Lower lobe of right lung (tissue), 2 donors: ENCODE data around the gene ARHGAP4. TPM values are rescaled to one million over a fixed set of nuclear protein-coding genes. Genes with fewer than 3 reads are reported as not detected.
A peak's percentile ranks its signal among the peaks of the same experiment; 100 is the strongest.

Experiments used
- ATAC-seq, 2 donors: fragments of 200-7000 bp; cut with Tn5 transposase; one replicate each; pipeline ENCODE4 v1.9.1; 2020 to 2022; ENCODE audit warnings: mild to moderate bottlenecking in 2 of 2, moderate library complexity in 2 of 2
- DNase-seq: peaks from one replicate; pipeline ENCODE4 v3.0.0-alpha.2; 2020
- H3K27ac ChIP-seq: fragments of 200-600 bp; one replicate; pipeline ENCODE4 v1.8.0; 2022
- H3K27me3 ChIP-seq: fragments of 200-600 bp; one replicate; pipeline ENCODE4 v1.8.0; 2022; ENCODE audit warnings: low read depth
- H3K36me3 ChIP-seq: fragments of 200-600 bp; one replicate; pipeline ENCODE4 v1.8.0; 2022; ENCODE audit warnings: mild to moderate bottlenecking
- H3K4me1 ChIP-seq: fragments of 200-600 bp; one replicate; pipeline ENCODE4 v1.8.0; 2022
- H3K4me3 ChIP-seq: fragments of 200-600 bp; one replicate; pipeline ENCODE4 v1.8.0; 2022; ENCODE audit warnings: mild to moderate bottlenecking
- H3K9me3 ChIP-seq: fragments of 200-600 bp; one replicate; pipeline ENCODE4 v1.8.0; 2022
- intact Hi-C: fragments of 100-400 bp; cut with DNase I; formaldehyde crosslinking; loops from one replicate; pipeline ENCODE4 v1.11.0; 2022
- long read RNA-seq: library from polyadenylated mRNA; unstranded; transcript quantifications from one replicate; pipeline ENCODE4 v2.0.0, GENCODE V29; 2021
- total RNA-seq: library from RNA; stranded (reverse); fragmentation: NEBNext Ultra II Directional; extraction: Animal tissue kit (Norgen Biotek cat#: 25700); gene quantifications from one replicate; pipeline ENCODE4 v1.2.1, GENCODE V29; 2021
- TF ChIP-seq, protein P1 (sequence below): fragments of 200-600 bp; IDR thresholded peaks from one replicate; pipeline ENCODE4 v1.8.0; 2022; ENCODE audit warnings: antibody characterized with exemption, mild to moderate bottlenecking
- donor health status: DM: no; HTN: yes; CAD: no; lungs with severe emphysema.

The ARHGAP4 gene
- total RNA-seq = 70.7 TPM
- long read RNA-seq, transcript ARHGAP4-201 (22 exons, 3,235 nt) = major isoform, 29 of 94 reads
- long read RNA-seq, partial matches to known transcripts = 31 of 94 reads
- long read RNA-seq, other reads (novel, unspliced or antisense) = 30 of 94 reads

DNA sequence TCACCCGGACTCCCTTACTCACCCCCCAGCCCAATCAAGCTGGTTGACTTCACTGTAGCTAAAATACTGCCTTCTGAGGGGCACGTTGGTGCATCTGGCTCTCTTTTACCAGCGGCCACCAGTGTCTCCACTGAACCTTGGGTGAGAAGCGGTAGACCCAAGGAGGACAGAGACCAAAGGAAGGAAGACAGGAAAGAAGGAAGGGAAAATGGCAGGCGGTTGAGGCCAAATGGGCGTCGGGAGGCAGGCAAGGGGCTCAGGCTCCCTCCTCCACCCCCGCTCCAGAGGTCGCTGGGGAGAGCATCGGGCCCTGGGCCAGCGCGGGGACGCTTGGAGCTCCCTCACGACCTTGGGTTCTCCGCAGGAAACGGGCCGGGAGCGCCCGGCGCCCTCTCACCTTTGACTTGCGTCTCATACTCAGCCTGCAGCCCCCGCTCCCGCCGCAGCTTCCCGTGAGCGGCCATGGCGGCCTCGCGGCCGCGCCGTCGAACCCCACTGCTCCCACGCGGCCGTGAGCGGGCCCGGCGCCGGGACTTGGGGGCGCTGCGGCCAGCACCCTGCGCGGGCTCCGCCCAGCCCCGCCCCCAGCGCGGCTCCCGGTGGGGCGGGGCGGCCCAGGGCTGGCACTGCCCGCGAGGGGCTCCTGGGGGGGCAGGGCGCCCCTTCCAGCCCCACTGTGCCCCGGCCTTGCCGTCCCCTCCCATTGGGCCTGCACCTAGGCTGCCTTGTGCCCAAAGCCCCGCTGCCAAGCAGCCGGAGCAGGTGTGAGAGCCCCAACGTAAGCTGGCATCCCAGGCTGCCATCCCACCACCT lies at the start of gene ARHGAP4:
Gene ARHGAP4 (minus strand): TSS at position 526 of the 813 bp plus-strand sequence. CDS start 62 bp downstream, at position 464.
- Histone ChIP-seq H3K27ac (peak within 1 kb of the TSS; percentile 95), H3K27me3 (no peaks in the 10 kb centered on the region), H3K36me3 (peaks cover 14% of the 10 kb centered on the region), H3K4me3 (peak within 1 kb of the TSS; percentile 64), H3K4me1 (peaks cover 44% of the 10 kb centered on the region), H3K9me3 (no peaks in the 10 kb centered on the region)
- intact Hi-C loops = no loop called here
- no peak for ATAC-seq
- TF ChIP-seq, protein P1, sequence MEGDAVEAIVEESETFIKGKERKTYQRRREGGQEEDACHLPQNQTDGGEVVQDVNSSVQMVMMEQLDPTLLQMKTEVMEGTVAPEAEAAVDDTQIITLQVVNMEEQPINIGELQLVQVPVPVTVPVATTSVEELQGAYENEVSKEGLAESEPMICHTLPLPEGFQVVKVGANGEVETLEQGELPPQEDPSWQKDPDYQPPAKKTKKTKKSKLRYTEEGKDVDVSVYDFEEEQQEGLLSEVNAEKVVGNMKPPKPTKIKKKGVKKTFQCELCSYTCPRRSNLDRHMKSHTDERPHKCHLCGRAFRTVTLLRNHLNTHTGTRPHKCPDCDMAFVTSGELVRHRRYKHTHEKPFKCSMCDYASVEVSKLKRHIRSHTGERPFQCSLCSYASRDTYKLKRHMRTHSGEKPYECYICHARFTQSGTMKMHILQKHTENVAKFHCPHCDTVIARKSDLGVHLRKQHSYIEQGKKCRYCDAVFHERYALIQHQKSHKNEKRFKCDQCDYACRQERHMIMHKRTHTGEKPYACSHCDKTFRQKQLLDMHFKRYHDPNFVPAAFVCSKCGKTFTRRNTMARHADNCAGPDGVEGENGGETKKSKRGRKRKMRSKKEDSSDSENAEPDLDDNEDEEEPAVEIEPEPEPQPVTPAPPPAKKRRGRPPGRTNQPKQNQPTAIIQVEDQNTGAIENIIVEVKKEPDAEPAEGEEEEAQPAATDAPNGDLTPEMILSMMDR = no peak
- peak; percentile 63 for DNase-seq

DNA sequence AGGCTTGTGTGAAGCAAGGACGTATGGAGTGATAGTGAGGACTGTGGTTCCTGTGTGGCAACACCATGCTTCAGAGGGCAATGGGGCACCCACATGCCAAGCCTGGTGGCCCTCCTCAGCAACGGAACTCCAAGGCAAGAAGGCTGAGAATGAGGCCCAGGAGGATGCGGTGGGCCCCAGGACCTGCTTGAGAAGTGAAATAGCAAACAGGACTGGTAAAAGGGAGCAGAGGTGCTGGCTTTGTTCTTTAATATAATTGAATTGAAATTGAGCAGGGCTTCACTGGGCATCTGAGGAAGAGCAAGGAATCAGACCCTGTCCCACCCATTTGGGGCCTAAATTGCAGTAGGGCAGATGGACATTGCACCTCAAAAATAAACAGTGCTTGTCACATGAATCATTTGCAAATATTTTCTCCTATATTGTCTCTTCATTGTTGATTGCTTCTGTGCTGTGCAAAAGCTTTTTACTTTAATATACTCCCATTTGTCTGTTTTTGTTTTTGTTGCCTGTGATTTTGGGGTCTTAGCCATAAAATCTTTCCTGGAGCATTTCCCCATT lies 48.7 kb upstream of the ARHGAP4 start:
- ATAC-seq (no peak), DNase-seq (no peak)
- Histone ChIP-seq H3K9me3 (no peaks in the 10 kb centered on the region), H3K27me3 (no peaks in the 10 kb centered on the region), H3K27ac (peak overlapping the region; percentile 99), H3K36me3 (no peaks in the 10 kb centered on the region), H3K4me1 (peaks cover 16% of the 10 kb centered on the region), H3K4me3 (no peak overlapping the region)
- intact Hi-C loops = no loop called here
- TF ChIP-seq, protein P1 = no peak

DNA sequence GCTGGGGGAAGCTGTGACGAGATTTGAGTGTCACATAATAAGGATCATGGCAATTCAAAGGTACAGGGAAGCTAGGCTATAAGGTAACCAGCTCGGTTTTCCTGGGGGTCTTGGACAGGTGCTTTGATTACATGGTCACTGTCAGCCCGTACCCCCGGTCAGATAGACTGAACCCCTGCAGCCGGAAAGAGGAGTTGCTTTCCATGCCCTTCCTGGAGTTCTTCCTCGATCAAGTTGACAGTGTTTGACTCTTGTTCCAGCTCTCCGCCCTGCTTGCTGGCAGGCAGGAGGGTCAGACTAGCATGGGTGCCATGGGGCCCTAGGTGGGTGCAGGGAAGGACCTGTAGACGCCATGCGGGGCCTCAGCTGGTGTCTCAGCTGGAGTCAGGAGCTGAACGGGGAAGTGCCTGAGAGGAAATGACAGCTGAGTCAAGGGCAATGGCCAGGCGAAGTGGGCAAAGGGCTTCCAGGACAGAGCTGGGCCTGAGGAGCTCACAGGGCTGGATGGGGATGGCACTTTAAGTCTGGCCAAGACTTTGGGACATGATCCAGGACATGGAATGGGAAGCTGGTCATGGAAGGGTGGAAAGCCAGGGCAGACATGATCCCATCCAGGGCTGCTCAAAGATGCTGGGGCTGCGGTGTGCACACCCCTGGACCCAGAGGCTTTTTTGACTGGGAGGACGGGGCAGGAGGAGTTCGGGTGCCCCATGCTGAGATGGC lies 48.1 kb upstream of the ARHGAP4 start:
- ATAC-seq (no peak), DNase-seq (no peak)
- no peaks in the 10 kb centered on the region for H3K36me3 ChIP-seq
- TF ChIP-seq, protein P1 = no peak
- peak overlapping the region; percentile 99 for H3K27ac ChIP-seq
- intact Hi-C loops = no loop called here
- peaks cover 19% of the 10 kb centered on the region for H3K4me1 ChIP-seq
- H3K27me3 ChIP-seq = no peaks in the 10 kb centered on the region
- H3K9me3 ChIP-seq = no peaks in the 10 kb centered on the region
- H3K4me3 ChIP-seq = peak overlapping the region; percentile 74

DNA sequence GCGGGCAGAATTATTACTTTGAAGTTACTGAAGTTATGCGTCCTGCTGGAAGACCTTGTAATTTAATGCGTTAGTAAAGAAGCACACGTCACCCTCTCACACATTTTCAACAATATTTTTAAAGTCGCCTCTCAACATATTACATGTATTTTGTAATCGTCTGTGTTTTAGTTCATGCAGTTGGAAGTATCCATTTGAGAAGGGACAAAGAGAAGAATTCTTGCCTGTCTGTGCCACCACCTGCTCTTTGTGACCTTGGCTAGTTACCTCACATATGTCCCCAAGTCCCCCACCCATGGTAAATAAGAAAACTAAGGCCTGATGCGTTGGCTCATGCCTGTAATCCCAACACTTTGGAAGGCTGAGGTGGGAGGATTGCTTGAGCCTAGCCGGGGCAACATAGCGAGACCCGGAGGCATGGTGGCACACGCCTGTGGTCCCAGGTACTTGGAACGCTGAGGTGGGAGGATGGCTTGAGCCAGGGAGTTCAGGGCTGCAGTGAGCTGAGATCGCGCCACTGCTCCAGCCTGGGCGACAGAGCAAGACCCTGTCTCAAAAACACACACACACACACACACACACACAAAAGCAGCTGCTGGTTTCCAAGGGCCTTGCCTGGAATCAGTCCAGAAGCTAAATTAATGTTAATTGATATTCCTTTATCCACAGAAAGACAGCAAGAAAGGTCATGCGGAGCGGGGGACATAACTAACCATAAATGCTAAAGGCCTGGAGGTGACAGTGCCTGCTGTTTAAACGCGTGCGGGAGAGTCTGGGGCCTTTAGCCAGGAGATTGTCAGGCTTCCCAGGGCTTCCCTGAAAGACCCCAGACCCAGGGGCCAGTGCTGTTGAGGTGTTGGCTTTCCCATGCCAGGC lies 47.3 kb upstream of the ARHGAP4 start:
- ATAC-seq (no peak), DNase-seq (no peak)
- H3K4me3 ChIP-seq = peak overlapping the region; percentile 74
- H3K4me1 ChIP-seq = peaks cover 27% of the 10 kb centered on the region
- H3K9me3 ChIP-seq = no peaks in the 10 kb centered on the region
- TF ChIP-seq, protein P1 = no peak
- H3K27ac ChIP-seq = peak overlapping the region; percentile 99
- no peaks in the 10 kb centered on the region for H3K27me3 ChIP-seq
- no peaks in the 10 kb centered on the region for H3K36me3 ChIP-seq
- intact Hi-C loops = no loop called here
